Endodermal cell (in vitro differentiated cells): ENCODE data around the gene BMP7. TPM values are rescaled to one million over a fixed set of nuclear protein-coding genes. Genes with fewer than 3 reads are reported as not detected.
A peak's percentile ranks its signal among the peaks of the same experiment; 100 is the strongest.

Experiments used
- DNase-seq: peaks from one replicate; pipeline ENCODE4 v3.0.0-alpha.2; 2017
- H3K27ac ChIP-seq: 2 replicates; pipeline ENCODE4 v1.5.1; 2013; ENCODE audit warnings: mild to moderate bottlenecking, low read depth, low read length, moderate library complexity
- H3K27me3 ChIP-seq: 2 replicates; pipeline ENCODE4 v1.6.1; 2013; ENCODE audit warnings: mild to moderate bottlenecking, low read length, moderate library complexity; ENCODE audit not compliant: insufficient read depth, control insufficient read depth, poor library complexity, severe bottlenecking
- H3K36me3 ChIP-seq: 2 replicates; pipeline ENCODE4 v1.7.0; 2013; ENCODE audit warnings: mild to moderate bottlenecking, low read length, moderate library complexity; ENCODE audit not compliant: control insufficient read depth, insufficient read depth
- H3K4me1 ChIP-seq: one replicate; pipeline ENCODE4 v1.7.0; 2013; ENCODE audit warnings: low read length; ENCODE audit not compliant: control insufficient read depth, insufficient read depth
- H3K4me3 ChIP-seq: 2 replicates; pipeline ENCODE4 v1.5.1; 2013; ENCODE audit warnings: mild to moderate bottlenecking, low read length, moderate library complexity
- H3K9ac ChIP-seq: 2 replicates; pipeline ENCODE4 v1.6.1; 2013; ENCODE audit warnings: mild to moderate bottlenecking, low read length, moderate library complexity; ENCODE audit not compliant: poor library complexity, severe bottlenecking; ENCODE audit errors: extremely low read depth
- H3K9me3 ChIP-seq: 2 replicates; pipeline ENCODE4 v1.6.1; 2013; ENCODE audit warnings: mild to moderate bottlenecking, low read length, moderate library complexity; ENCODE audit not compliant: control insufficient read depth
- H3K27ac Mint-ChIP-seq: 2 replicates; pipeline ENCODE4 v1.8.0; 2020; ENCODE audit warnings: mixed read lengths
- H3K27me3 Mint-ChIP-seq: 2 replicates; pipeline ENCODE4 v1.8.0; 2021; ENCODE audit warnings: mild to moderate bottlenecking, mixed read lengths; ENCODE audit not compliant: insufficient read depth
- H3K36me3 Mint-ChIP-seq: 2 replicates; pipeline ENCODE4 v1.8.0; 2020; ENCODE audit warnings: low read depth, mixed read lengths
- H3K4me1 Mint-ChIP-seq: 2 replicates; pipeline ENCODE4 v1.8.0; 2020; ENCODE audit warnings: mixed read lengths
- H3K4me3 Mint-ChIP-seq: 2 replicates; pipeline ENCODE4 v1.8.0; 2020; ENCODE audit warnings: mild to moderate bottlenecking, moderate library complexity, mixed read lengths
- H3K9me3 Mint-ChIP-seq: 2 replicates; pipeline ENCODE4 v1.8.0; 2020; ENCODE audit warnings: mild to moderate bottlenecking, mixed read lengths
- WGBS, 2 experiments: methylation state at CpG; one replicate each; pipeline versions ENCODE4 v1.1.5 to v1.1.7; 2013; ENCODE audit warnings: missing lambda C conversion rate in 2 of 2, mixed read lengths in 1 of 2; ENCODE audit not compliant: insufficient coverage in 1 of 2, insufficient read length in 1 of 2; 5-methylcytosine and 5-hydroxymethylcytosine counted together
- total RNA-seq, 2 donors: library from RNA; stranded (reverse); fragmentation: NEBNext Ultra II Directional in 1 of 2; extraction: Animal tissue kit (Norgen Biotek cat#: 25700) in 1 of 2; gene quantifications; 2 replicates in 1 of 2; 3 replicates in 1 of 2; pipeline ENCODE4 v1.2.1, GENCODE V29; 2021
- TF ChIP-seq, protein P1 (sequence below): fragments of 200-600 bp; sonication (generic); conservative IDR thresholded peaks from 2 replicates; pipeline ENCODE4 v1.5.0; 2021; ENCODE audit warnings: antibody characterized with exemption, mild to moderate bottlenecking

BMP7 gene
- total RNA-seq, 2 donors from 2014 or later, result 45.6 to 49.6 TPM

GRCh38 chr20:57247292-57247965 lies 19.0 kb downstream of the BMP7 start:
- H3K27ac Mint-ChIP-seq, result no peak overlapping the region
- 87 to 93% methylated on average over 4 to 8 of the region's 8 CpGs for WGBS, 2 experiments
- Histone ChIP-seq H3K9me3 (no peaks in the 10 kb centered on the region), H3K27me3 (no peaks in the 10 kb centered on the region), H3K4me1 (no peaks in the 10 kb centered on the region), H3K27ac (no peak overlapping the region), H3K9ac (no peak overlapping the region), H3K36me3 (no peaks in the 10 kb centered on the region), H3K4me3 (no peak overlapping the region)
- DNase-seq, result no peak
- H3K9me3 Mint-ChIP-seq, result peaks cover 8% of the 10 kb centered on the region
- H3K36me3 Mint-ChIP-seq, result peaks cover 9% of the 10 kb centered on the region
- H3K4me1 Mint-ChIP-seq, result peaks cover 27% of the 10 kb centered on the region
- no peak overlapping the region for H3K4me3 Mint-ChIP-seq
- TF ChIP-seq, protein P1, sequence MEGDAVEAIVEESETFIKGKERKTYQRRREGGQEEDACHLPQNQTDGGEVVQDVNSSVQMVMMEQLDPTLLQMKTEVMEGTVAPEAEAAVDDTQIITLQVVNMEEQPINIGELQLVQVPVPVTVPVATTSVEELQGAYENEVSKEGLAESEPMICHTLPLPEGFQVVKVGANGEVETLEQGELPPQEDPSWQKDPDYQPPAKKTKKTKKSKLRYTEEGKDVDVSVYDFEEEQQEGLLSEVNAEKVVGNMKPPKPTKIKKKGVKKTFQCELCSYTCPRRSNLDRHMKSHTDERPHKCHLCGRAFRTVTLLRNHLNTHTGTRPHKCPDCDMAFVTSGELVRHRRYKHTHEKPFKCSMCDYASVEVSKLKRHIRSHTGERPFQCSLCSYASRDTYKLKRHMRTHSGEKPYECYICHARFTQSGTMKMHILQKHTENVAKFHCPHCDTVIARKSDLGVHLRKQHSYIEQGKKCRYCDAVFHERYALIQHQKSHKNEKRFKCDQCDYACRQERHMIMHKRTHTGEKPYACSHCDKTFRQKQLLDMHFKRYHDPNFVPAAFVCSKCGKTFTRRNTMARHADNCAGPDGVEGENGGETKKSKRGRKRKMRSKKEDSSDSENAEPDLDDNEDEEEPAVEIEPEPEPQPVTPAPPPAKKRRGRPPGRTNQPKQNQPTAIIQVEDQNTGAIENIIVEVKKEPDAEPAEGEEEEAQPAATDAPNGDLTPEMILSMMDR, result no peak
- no peaks in the 10 kb centered on the region for H3K27me3 Mint-ChIP-seq

DNA sequence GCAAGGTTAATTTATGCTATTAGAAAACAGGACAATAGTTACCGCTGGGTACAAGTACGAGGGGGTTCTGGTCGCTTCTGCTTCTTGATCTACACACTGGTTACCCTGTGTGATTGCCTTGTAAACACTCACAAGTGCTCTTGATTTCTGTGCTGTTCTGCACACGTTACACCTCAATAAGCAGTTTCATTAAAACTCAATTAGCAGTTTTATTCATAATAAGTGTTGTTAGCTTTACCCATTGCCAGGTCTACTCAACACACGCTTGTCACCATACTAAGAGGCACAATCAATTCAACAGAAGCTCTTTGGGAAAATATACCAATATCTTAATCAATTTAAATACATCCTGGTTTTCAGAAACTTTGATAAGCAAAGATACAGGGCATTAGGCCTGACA lies 20.4 kb downstream of the BMP7 start:
- peaks cover 11% of the 10 kb centered on the region for H3K9me3 Mint-ChIP-seq
- Histone ChIP-seq H3K9me3 (peaks cover 3% of the 10 kb centered on the region), H3K9ac (no peak overlapping the region), H3K4me1 (no peaks in the 10 kb centered on the region), H3K4me3 (no peak overlapping the region), H3K27me3 (no peaks in the 10 kb centered on the region), H3K27ac (no peak overlapping the region), H3K36me3 (no peaks in the 10 kb centered on the region)
- H3K4me1 Mint-ChIP-seq, result peaks cover 26% of the 10 kb centered on the region
- H3K36me3 Mint-ChIP-seq, result peaks cover 16% of the 10 kb centered on the region
- H3K27ac Mint-ChIP-seq, result no peak overlapping the region
- TF ChIP-seq, protein P1, result no peak
- WGBS, 2 experiments, result 94% methylated on average over 4 to 5 of the region's 5 CpGs
- no peak overlapping the region for H3K4me3 Mint-ChIP-seq
- DNase-seq, result no peak
- no peaks in the 10 kb centered on the region for H3K27me3 Mint-ChIP-seq

GRCh38 chr20:57244627-57245214 lies 21.7 kb downstream of the BMP7 start:
- Histone ChIP-seq H3K9me3 (peaks cover 16% of the 10 kb centered on the region), H3K27ac (no peak overlapping the region), H3K27me3 (no peaks in the 10 kb centered on the region), H3K4me1 (no peaks in the 10 kb centered on the region), H3K4me3 (no peak overlapping the region), H3K9ac (no peak overlapping the region), H3K36me3 (no peaks in the 10 kb centered on the region)
- Mint-ChIP-seq H3K27me3 (no peaks in the 10 kb centered on the region), H3K36me3 (peaks cover 28% of the 10 kb centered on the region), H3K9me3 (peaks cover 24% of the 10 kb centered on the region), H3K4me3 (no peak overlapping the region), H3K4me1 (peaks cover 25% of the 10 kb centered on the region), H3K27ac (no peak overlapping the region)
- peak; percentile 76 for DNase-seq
- TF ChIP-seq, protein P1, result peak; percentile 66
- WGBS, 2 experiments, result 74% methylated on average over 3 of the region's 3 CpGs; no CpG with 5 or more reads in 1 of the 2 experiments
